22Rv1 (cell line): ENCODE measurements around the gene SLPI.

ENCODE experiments used
- ZFX ChIP-seq: fragments of 450-650 bp; IDR thresholded peaks from 2 replicates; pipeline ENCODE4 v1.6.1; 2017; ENCODE audit warnings: antibody characterized with exemption, borderline replicate concordance
- TF ChIP-seq, protein P1 (sequence below): fragments of 450-650 bp; IDR thresholded peaks from 2 replicates; pipeline ENCODE4 v1.5.1; 2017; ENCODE audit warnings: mild to moderate bottlenecking

DNA sequence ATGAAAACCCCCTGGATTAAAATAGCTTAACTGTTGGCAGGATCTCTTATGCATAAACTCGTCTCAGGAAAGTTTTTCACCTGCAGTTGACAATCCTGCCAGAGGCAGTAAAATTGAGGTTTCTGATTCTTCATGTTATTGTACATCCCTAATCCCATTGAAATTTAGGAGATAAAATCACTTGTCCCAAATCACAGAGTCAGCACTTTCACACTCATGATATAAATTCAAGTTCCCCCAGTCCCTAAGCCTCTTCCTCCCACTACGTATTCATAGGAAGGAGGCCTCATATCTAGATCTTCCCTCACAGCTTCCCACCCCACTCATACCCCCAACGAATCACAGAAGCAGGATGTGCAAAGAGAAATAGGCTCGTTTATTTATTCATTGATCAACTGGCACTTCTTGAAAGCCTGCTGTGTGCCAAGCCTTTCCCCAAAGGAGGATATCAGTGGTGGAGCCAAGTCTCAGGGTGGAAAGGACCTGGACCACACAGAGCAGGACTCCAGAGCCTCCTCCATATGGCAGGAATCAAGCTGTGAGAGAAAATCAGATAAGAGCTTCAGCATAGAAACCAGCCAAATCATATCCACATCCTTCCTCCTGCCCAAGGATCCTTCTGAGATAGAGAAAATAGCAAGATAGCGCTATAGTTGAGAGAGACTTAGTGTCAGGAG lies 2.3 kb downstream of the SLPI start:
- TF ChIP-seq, protein P1, sequence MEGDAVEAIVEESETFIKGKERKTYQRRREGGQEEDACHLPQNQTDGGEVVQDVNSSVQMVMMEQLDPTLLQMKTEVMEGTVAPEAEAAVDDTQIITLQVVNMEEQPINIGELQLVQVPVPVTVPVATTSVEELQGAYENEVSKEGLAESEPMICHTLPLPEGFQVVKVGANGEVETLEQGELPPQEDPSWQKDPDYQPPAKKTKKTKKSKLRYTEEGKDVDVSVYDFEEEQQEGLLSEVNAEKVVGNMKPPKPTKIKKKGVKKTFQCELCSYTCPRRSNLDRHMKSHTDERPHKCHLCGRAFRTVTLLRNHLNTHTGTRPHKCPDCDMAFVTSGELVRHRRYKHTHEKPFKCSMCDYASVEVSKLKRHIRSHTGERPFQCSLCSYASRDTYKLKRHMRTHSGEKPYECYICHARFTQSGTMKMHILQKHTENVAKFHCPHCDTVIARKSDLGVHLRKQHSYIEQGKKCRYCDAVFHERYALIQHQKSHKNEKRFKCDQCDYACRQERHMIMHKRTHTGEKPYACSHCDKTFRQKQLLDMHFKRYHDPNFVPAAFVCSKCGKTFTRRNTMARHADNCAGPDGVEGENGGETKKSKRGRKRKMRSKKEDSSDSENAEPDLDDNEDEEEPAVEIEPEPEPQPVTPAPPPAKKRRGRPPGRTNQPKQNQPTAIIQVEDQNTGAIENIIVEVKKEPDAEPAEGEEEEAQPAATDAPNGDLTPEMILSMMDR = no peak
- TF ChIP-seq ZFX = no peak
